NB4 (cell line): ENCODE measurements around the gene CSHL1.

Experiments used
- DNase-seq: peaks from one replicate; pipeline ENCODE4 v3.0.0; 2010; ENCODE audit warnings: low read depth
- H3K4me3 ChIP-seq: one replicate; pipeline ENCODE4 v1.5.1; 2011; ENCODE audit warnings: mild to moderate bottlenecking, low read depth, low read length, moderate library complexity
- CTCF ChIP-seq: IDR thresholded peaks from one replicate; pipeline ENCODE4 v1.5.1; 2012; ENCODE audit warnings: low read depth, low read length
- MAX ChIP-seq: IDR thresholded peaks from 2 replicates; pipeline ENCODE4 v1.6.1; 2011; ENCODE audit warnings: low read depth, low read length
- MYC ChIP-seq: IDR thresholded peaks from 2 replicates; pipeline ENCODE4 v1.6.1; 2011; ENCODE audit warnings: low read depth, low read length
- POLR2A ChIP-seq: IDR thresholded peaks from 2 replicates; pipeline ENCODE4 v1.6.1; 2011; ENCODE audit warnings: mild to moderate bottlenecking; ENCODE audit not compliant: insufficient read length; ENCODE audit errors: extremely low read depth

CSHL1 gene

GRCh38 chr17:63941162-63941561, 30.1 kb upstream of the CSHL1 start:
- TF ChIP-seq POLR2A, result no peak
- no peak for TF ChIP-seq MYC
- no peak for TF ChIP-seq CTCF
- no peak for TF ChIP-seq MAX
- DNase-seq, result no peak
- no peak overlapping the region for H3K4me3 ChIP-seq

DNA sequence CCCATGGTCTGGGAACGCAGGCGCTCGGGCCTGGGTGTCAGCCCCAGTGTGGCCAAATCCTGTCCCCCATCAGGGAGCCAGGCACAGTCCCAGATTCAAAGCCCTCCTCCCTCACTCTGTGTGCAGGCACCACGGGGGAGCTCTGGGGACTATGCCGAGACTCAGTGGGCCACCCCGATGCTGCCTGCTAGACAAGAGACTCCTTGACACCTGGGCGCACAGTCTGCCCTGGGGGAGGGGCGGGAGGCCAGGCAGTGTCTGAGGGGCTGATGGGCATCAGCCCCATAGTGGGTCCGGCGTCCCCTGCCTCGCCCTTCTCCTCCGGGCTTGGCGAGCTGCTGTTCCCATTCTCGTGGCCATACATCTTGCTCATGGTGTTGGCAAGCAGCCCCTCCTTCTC, 29.5 kb upstream of the CSHL1 start:
- TF ChIP-seq POLR2A (no peak), MYC (no peak), MAX (no peak), CTCF (no peak)
- DNase-seq, result no peak
- H3K4me3 ChIP-seq, result no peak overlapping the region

GRCh38 chr17:63939884-63940283, 28.8 kb upstream of the CSHL1 start:
- TF ChIP-seq POLR2A (no peak), MYC (no peak), CTCF (no peak), MAX (no peak)
- DNase-seq, result no peak
- no peak overlapping the region for H3K4me3 ChIP-seq

DNA sequence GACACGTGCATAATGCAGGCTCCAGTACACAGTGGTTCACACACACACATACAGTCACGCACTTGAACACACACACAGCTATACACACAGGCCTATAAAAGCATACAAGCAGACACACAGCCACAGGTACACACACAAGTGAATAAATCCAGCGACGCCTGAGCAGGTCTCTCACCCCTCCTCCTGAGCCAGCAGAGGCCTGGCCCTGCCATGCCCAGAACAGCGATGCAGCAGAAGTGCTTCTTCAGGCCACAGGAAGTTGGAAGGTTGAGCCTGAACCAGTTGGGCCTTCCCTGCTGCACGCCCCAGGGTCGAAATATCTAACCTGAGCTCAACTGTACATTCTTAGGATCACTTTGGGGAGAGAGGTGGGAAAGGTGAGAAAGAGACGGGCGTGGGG, 28.3 kb upstream of the CSHL1 start:
- H3K4me3 ChIP-seq, result no peak overlapping the region
- no peak for DNase-seq
- TF ChIP-seq POLR2A (no peak), CTCF (no peak), MAX (no peak), MYC (no peak)

GRCh38 chr17:63937920-63938319, 26.9 kb upstream of the CSHL1 start:
- no peak overlapping the region for H3K4me3 ChIP-seq
- TF ChIP-seq MAX (no peak), POLR2A (no peak), MYC (no peak), CTCF (no peak)
- no peak for DNase-seq

DNA sequence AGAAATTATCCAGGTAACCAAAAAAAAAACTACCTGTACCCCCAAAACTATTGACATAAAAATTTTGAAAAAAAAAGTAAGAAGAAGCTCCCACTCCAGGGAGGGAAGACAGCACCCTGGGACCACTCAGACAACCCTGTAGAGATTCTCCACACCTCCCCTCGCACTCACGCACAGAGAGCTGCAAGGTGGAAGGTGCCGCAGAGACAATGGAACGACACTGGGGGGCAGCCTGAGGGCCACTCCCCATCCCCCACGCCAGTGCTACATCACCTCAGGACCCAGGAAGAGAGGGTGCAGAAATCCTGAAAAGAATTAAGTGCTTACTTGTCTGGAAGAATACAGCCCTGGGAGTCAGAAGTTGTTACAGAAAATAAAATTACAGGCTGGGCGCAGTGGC, 26.3 kb upstream of the CSHL1 start:
- TF ChIP-seq POLR2A, result no peak
- TF ChIP-seq CTCF, result no peak
- TF ChIP-seq MAX, result no peak
- TF ChIP-seq MYC, result no peak
- no peak overlapping the region for H3K4me3 ChIP-seq
- no peak for DNase-seq
